Fibroblast of upper back skin (primary cell): Measurements from ENCODE around the gene LRPAP1.
A peak's percentile ranks its signal among the peaks of the same experiment; 100 is the strongest.

Experiments used
- DNase-seq: peaks from one replicate; pipeline ENCODE4 v3.0.0-alpha.2; 2013

Gene LRPAP1

DNA sequence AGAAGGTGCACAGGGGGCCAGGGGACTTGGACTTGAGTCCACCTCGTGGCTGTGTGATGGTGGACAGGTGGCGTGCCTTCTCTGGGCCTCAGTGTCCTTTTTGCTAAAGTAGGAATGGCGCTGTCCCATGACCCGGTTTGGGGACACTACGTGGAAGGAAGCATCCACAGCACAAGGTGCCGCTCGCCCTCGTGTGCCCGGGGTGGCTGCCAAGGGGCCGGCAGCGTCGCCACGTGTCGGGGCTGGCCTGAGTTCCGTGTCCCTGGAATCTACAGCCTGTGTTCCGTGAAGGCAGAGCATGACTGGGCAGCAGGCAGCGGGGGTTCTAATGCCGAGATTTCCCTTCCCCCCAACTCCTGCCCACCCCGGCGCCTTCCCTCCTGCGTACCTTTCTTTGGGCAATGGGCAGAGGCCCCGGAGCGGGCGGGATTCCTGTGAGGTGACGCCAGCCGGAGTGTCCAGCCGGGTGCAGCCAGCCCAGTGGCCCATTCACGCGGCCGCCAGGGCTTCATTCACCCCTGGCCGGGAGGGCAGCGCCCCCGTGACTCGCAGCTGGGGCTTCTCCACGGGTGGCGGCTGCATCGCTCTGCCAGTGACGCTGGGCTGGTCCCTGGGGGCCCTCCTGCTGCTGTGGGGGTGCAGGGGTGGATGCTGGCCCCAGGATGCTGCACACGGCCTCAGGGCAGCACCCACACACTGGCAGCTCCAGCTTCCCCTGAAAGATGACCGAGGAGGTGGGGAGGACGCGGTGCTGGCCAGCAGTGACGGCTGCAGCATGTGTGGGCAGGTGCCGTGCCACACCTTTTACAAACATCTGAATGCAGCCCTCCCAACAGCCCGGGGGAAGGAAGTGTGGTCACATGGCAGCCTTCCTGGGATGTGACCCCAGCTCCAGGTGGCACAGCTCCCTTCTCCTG lies 47.9 kb downstream of the LRPAP1 start:
- no peak for DNase-seq

DNA sequence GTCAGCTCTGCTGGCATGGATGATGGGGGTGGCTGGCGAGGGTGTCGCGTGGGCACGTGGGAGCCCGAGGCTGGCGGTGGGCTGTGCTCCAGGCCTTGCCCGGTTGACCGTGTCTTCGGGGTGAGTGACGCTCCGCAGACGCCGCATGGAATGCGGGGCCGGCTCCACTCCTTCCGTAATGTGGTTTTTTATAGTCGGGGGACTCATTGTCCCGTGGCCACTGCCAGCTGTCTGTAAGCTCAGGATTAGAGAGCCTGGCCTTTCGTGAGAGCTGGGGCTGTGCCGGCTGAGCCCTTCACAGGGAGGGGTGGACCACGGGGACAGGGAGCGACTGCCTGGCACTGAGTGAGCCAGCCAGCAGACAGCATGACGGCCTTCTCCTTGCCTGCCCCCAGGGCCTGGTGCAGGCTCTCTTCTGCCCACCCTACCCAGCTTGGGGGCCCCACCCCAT lies 48.7 kb downstream of the LRPAP1 start:
- no peak for DNase-seq

DNA sequence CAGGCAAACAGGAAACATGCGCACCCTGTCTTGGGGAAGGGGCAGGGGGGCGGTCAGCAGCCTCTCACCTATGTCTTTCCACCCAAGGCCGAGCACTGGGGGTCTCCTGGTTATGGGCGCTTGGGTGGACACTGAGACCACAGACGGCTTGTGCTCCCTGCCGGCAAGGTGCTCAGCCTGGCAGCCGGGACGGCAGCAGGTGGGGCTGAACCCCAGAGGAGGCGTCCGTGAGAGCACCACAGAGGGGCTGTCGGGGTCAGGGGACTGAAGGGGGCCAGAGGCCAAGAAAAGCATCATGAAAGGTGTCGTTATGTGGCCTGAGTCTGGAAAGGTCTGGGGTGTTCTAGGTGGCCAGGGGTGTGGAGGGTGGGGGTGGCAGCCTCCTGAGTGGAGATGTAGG lies 49.5 kb downstream of the LRPAP1 start:
- DNase-seq = no peak

DNA sequence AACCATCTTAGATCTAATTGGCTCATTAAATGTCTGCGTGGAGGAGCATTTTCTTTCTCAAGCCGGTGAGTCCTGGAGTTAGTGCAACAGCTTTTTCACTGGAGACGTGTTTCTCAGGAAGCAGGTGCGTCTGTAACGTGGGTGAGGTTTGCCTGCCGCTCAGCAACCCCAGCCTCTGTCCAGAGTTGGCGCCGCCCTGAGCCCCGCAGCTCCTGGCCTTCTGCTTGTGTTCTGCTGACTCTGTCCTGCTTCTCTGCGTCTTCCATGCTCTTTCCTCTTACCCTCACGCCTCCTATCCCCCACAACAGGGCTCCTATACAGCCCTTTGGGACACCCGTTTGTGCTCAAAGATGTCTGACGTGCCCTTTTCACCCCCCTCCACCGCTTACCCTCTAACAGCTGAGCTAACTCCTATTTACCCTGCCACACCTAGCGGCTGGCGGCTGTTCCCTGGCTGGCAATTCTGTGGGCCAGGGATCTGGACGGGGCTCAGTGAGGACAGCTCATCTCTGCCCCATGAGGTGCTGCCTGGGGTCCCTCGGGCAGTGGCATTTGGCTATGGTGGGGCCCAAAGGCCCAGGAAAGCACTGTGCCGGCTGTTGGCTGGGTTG lies 50.3 kb downstream of the LRPAP1 start:
- DNase-seq = no peak

DNA sequence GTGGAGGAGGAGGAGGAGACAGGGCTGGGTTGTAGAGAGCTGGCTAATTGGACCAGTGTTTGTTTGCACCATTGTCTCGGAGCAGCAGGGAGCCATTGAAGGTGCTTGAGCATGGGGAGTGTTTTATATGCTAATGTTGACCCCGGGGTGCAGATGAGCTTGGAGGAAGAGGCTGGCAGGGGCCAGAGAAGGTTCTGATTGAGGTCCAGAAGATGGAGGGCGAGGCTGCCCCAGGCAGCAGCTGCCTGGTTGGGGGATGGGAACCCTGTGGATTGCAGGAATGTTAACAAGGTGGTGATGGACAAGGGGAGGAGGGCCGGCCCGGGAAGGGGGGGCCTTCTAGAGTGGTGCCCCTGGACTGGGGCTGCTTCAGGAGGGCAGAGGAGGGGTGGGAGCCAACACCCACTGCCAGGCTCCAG lies 51.1 kb downstream of the LRPAP1 start:
- DNase-seq = no peak

DNA sequence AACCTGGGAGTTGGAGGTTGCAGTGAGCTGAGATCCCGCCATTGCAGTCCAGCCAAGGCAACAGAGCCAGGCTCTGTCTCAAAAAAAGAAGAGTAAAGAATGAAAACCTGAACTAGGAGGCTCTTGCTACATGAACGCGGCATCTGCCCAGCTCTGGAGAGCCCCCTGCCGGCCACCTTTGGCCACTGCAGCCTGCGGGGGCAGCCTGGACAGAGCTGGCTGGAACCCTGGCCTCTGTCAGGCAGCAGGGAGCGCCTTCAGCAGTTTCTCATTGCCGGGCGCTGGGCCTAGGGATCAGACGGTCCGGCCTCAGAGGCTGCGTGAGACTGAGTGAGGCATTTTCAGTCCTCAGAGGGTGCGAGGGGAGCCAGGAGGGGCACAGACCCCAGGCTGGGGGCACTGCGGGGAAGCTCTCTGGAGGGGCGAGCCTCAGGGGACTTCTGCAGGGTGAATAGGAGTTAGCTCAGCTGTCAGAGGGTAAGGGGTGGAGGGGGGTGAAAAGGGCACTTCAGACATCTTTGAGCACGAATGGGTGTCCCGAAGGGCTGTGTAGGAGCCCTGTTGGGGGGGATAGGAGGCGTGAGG lies 51.6 kb downstream of the LRPAP1 start:
- DNase-seq = peak; percentile 63

DNA sequence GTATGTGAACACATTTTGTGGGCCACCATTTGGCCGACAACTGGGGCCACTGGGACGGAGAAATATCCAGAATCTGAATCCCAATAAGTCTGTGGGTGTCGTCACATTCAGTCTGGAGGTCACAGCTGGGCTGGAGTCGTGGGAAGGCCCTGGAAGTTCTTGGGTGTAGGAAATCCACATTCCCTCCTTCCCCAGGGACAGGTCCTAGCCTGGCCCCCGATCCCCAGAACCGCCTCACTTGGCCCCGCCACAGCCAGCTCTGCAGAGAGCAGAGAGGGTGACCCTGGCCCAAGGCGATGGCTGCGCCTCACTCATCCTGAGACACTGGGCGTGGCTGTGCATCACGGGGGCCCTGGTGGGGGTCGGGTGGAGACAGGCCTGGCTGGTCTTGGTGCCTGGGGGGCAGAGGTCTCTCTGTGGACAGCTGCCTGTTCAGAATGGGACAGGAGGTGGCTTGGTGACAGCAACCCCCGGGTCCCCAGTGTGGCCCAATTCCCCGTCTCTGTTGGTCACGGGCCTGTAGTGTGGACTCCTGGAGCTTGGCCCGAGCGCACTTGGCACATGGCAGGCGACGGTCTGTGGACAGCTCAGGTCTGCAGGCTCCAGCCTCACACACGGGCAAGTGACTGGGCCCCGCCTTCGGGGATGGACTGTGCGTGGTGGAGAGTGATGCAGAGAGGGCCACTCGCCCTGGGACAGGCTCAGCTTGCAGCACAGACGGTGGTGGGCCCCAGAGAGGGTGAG lies 52.7 kb downstream of the LRPAP1 start:
- DNase-seq = no peak

DNA sequence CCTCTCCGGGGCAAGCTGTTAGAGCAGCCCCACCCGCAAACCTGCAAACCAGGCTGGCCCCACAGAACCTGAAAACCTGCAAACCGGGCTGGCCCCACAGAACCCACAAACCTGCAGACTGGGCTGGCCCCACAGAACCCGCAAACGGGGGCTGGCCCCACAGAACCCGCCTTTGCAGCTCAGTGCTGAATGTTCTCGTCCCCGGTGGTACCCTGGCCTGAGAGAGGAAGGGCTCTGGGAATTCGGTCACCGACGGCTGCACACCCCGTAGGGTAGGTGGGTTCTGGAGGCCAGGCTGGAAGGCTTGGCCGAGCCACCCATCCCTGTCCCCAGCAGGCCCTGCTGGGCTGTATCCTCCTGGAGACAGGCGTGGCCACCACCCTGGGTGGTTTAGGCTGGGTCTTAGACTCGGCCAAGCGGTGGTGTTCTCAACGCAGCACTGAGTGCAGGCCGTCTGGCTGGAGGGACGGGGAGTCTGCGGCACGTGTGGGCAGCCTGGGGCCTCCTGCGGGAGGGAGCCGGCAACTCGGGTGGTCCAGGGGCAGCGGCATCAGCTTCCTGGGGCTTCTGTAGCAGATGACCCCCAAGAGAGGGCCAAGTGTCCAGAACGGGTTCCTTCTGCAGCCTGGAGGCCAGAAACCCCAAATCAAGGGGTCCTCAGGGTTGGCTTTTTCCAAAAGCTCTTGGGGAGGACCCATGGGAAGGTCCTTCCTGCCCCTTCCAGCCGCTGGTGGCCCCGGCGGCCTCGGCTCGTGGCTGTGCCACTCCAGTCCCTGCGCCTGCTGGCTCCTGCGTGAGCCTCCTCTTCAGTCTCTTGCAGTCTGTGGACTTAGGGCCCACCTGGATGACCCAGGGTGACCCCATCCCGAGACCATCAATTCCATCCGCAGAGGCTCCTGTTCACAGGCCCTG lies 53.5 kb downstream of the LRPAP1 start:
- no peak for DNase-seq

DNA sequence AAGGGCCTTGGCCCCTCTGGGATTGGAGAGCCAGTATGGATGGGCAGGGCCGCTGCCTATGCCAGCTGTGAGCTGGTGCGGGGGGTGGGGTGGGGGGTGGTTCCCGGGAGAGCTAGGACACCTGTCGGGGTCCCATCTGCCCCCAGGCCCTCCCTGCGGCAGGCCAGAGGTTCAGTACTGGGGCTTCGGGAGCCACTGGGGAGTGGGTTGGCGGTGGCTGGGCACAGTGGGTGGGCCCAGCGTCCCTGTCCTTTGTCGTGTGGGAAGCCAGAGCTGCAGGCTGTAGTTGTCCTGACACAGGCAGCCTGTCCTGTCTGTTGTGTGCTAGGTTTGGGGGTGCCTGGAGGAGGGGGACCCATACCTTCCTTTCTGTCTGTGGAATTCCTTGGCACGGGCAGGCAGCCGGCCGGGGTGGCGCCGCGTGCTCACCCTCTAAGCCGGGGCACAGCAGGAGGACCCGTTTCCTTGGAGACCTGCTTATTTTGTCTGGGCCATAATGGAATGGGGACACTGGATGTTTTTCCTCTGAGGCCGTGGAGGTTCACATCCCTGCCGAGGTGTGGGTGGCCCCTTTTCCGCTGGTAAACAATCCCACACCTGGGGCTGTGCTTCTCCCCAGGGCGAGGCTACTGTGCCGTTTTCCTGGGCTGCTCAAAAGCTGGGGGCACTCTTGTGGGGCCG lies 54.3 kb downstream of the LRPAP1 start:
- DNase-seq = no peak

DNA sequence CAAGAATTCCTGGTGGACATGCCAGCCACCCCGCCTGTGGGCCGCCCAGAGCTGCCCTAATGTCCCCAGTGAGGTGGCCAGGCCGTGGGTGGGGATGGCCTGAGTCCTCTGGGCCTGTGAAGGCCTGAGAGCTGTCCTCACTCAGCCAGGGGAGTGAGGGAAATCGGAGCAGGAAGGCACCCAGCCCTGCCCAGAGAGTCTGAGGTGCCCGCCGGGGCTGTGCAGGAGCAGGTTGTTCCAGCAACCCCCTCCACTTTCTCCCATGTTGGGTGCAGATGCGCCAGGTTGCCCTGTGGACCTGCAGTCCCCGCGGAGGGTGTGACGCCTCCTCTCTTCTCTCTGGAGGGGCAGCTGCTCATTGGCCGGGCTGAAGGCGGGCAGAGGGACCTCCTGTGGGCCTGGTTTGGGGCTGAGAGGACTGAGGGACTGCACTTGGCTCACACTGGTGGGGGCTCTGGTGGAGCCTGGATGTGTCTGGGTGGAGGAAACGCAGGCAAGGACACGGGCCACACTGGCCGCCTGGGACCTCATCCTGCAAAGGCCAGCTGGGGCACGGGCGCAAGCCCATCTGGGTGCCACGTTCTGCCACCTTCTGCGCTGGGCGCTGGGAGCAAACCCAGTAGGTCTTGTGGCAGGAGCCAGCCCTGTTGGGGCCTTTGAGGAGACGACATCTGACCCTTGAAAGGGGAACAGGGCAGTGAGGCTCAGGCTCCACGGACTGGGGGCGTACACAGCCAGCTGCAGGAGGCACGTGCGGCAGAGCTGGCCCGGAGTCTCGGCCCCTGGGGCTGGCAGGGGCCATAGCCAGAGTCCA lies 55.1 kb downstream of the LRPAP1 start:
- DNase-seq = no peak

DNA sequence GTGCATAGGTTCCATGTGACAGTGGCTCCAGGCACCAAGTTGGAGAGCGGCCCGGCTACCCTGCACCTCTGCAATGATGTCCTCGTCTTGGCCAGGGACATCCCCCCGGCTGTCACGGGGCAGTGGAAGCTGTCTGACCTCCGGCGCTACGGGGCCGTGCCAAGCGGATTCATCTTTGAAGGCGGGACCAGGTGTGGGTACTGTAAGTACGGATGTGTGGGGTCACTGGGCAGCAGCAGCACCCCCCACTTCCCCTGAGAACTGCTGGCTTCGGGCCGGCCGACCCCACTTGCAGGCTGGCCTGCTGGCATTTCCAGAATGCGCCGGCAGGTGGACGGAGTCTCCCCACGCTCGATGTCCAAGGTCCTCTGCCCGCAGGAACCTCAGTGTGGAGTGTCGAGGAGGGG lies 55.9 kb downstream of the LRPAP1 start:
- DNase-seq = no peak

DNA sequence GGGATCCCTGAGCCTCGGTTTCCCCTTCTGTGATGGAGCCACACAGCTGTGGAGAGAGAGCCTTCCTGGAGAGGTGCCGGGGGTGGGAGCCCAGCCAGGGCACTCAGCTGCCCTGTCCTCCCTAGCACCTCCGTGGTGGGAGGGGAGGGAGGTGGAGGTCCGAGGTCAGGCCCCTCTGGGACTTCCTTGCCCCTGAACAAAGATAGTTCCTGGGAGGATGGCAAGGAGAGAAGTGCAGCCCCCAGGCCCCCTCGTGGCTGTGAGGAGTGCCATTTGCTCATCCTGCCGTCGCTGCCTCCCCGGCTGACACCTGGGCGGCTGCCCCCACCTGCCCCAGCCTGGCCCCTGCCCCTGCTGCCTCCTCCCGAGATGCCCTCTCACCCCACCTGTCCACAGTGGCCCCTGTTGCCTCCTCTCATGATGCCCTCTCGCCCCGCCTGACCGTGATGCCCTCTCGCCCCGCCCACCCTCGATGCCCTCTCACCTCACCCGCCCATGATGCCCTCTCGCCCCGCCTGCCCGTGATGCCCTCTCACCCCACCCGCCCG lies 56.4 kb downstream of the LRPAP1 start:
- no peak for DNase-seq

DNA sequence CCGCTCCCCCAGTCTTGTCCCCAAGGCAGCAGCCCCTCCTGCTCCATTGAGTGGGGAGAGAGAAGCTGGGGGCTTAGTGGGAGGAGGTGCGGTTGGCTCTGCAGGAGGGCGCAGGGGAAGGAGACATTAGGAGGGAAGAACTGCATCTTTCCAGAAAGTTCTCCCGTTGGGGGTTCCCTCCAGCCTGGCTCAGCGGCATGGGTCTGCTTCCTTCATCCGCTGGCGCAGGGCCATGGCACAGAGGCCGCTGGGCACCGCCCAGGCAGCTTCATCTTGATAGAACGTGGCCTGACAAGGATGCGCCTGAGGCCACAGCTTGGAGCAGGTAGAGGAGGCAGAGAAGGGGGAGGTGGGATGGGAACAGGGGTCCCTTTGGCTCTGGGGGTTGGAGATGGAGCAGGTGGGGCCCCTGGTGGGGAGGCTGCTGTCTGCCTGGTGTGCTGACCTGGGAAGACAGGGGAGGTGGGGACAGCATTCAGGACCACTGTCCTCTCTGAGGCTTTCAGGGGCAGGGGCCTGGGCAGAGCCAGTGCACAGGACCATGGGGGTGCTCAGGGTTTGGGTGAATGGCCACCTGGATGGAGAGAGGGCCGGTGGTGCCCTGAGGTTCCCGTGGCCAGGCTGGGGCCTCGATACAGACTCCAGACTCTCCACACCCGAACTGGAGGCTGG lies 57.0 kb downstream of the LRPAP1 start:
- DNase-seq = no peak

DNA sequence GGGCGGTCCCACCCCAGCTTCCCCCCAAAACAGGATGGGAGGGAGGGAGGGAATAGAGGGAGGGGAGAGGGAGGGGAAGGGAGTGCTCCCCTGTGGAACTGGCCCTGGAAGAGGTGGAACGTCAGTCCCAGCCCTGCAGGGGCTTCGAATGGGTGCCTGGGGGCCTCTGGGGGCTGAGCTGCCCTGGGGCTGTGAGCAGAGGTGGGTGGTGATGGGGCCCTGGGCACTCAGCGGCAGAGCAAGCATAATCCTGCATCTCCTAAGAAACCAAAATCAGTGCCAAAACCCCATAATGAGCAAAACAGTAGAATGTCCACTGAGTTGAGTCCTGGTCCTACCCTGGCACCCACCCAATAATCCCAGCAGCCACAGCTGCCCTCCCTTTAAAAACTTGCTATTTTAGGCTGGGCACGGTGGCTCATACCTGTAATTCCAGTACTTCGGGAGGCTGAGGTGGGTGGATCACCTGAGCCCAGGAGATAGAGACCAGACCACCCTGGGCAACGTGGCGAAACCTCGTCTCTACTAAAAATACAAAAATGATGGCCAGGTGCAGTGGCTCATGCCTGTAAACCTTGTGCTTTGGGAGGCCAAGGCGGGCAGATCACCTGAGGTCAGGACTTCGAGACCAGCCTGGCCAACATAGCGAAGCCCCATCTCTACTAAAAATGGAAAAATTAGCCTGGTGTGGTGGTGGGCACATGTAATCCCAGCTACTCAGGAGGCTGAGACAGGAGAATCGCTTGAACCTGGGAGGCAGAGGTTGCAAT lies 58.0 kb downstream of the LRPAP1 start:
- no peak for DNase-seq

DNA sequence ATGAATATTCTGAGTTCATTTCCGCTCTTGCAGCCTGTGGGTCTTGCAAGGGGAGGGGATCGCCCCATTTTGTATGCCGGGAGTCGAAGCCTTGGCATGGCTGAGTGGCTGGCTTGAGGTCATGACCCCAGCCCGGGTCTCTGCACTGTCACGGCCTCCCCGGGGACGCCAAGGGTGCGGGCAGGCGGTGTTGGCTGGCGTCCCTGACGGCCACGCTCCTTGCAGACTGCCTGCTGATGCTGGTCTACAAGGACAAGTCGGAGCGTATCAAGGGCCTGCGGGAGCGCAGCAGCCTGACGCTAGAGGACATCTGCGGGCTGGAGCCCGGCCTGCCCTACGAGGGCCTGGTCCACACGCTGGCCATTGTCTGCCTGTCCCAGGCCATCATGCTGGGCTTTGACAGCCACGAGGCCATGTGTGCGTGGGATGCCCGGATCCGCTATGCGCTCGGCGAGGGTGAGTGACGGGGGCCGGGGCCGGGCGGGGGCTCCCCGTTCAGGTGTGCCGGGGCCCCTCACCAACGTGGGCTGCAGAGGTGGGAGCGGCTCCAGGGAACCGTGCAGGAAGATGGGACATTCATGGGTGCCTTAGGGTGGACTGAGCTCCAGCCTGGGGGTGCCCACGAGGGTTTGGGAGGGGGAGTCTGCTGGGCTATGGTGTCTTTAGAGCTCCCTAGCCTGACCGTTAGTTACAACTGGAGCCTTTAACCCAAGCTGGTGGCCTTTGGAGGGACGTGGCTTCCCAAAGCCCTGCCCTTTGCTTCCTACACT lies 58.9 kb downstream of the LRPAP1 start:
- DNase-seq = no peak

DNA sequence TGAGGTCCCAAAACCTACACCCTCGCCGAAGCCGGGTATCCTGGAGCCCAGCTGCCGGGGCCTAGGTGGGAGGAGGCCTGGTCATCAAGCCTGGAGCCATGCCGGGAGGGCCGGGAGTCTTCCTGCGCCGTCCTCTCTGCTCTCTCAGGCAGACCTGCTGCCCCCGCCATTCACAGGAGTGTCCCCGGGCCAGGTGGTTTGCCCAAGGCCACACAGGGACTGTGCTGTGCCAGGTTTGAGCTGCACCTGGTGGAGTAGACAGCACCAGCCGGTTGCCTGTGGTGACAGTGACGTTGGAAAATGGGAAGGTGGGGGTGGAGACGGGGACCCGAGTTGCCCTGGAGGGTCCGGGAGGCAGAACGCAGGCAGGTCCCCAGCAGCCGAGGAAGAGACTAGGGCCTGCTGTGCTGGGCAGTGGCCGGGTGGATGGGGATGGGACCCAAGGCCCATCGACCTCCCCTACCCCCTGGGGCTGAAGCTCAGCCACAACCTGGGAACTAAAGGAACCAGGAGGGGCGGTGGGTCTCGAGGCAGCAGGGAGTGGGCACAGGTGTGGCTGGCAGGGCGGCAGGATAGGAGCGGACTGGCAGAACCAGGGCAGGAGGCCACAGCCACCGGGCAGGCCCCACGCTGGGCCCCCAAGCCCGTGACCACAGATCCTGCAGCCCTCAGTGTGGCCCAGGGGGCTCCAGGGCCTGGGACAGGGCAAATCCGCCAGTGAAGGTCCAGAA lies 59.6 kb downstream of the LRPAP1 start:
- no peak for DNase-seq

DNA sequence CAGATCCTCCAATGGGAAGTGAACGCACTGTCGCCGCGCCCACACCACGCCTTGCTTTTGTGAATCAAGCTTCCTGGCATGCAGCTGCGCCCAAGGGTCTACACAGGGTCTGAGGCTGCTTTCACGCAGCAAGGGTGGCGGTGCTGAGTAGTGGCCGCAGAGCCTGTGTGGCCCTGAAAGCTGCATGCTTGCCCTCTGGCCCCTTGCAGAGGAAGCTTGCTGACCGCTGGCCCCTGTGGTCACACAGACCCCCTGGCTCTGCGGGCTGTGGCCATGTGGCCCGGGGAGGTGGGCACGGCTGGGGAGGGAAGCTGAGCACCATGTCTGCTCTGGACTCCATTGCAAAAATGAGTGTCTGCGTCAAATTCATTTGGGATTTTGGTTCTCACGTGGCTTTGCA lies 60.3 kb downstream of the LRPAP1 start:
- DNase-seq = no peak
